HepG2 (cell line): ENCODE data around the gene ARHGAP12. TPM values are rescaled to one million over a fixed set of nuclear protein-coding genes. Genes with fewer than 3 reads are reported as not detected.

Source experiments
- ATAC-seq: fragments of 200-7000 bp; cut with Tn5 transposase; 3 replicates; pipeline ENCODE4 v1.9.1; 2020; ENCODE audit warnings: mild to moderate bottlenecking, moderate library complexity
- BruUV-seq: library from RNA; stranded (reverse); fragments of 400-500 nt; replicated peaks from 2 replicates; lab custom pipeline; 2021; lab: Mats Ljungman, UMichigan
- CTCF ChIA-PET: fragments of 300-600 bp; formaldehyde crosslinking; extraction: SDS; loops from one replicate; lab custom pipeline; 2021; ENCODE audit warnings: low total read pairs, inconsistent platforms, low intra/inter-chr PET ratio; lab: Yijun Ruan, JAX
- POLR2A ChIA-PET: fragments of 350-600 bp; sonication (Branson Sonifier 250); formaldehyde crosslinking; loops from one replicate; lab custom pipeline; 2020; ENCODE audit warnings: antibody characterized with exemption, inconsistent platforms; lab: Yijun Ruan, JAX
- DNase-seq: peaks from one replicate; pipeline ENCODE4 v3.0.0-alpha.2; 2015; ENCODE audit warnings: low spot score
- FAIRE-seq: peaks from 3 replicates; lab custom pipeline; 2011; peaks lifted over from hg19 to GRCh38; lab: Jason Lieb, UNC
- H2AFZ ChIP-seq: one replicate; pipeline ENCODE4 v1.6.1; 2011; ENCODE audit warnings: low read length, inconsistent platforms
- H3K27ac ChIP-seq: fragments of 300-600 bp; 3 replicates; pipeline ENCODE4 v1.8.0; 2011; ENCODE audit warnings: mixed run types, mild to moderate bottlenecking, mixed read lengths, low read length, inconsistent platforms; ENCODE audit not compliant: insufficient read depth; ENCODE audit errors: extremely low read length
- H3K27me3 ChIP-seq, 2 experiments: fragments of 200-600 bp in 1 of 2; 2 replicates in 1 of 2; 3 replicates in 1 of 2; pipeline versions ENCODE4 v1.6.0 to v1.8.0; 2011; ENCODE audit warnings: low read length in 2 of 2, mild to moderate bottlenecking in 2 of 2, moderate library complexity in 2 of 2, inconsistent platforms in 1 of 2; ENCODE audit not compliant: insufficient read depth in 2 of 2, control insufficient read depth in 1 of 2
- H3K36me3 ChIP-seq, 2 experiments: fragments of 200-600 bp in 1 of 2; replicated peaks in 1 of 2; 2 replicates in 1 of 2; 3 replicates in 1 of 2; pipeline versions ENCODE4 v1.5.1 to v1.8.0; 2011; ENCODE audit warnings: low read length in 2 of 2, inconsistent platforms in 1 of 2; ENCODE audit not compliant: insufficient read depth in 2 of 2, control insufficient read depth in 1 of 2
- H3K4me1 ChIP-seq: 2 replicates; pipeline ENCODE4 v1.5.1; 2012; ENCODE audit warnings: low read length, inconsistent platforms; ENCODE audit not compliant: insufficient read depth
- H3K4me2 ChIP-seq: 2 replicates; pipeline ENCODE4 v1.6.0; 2011; ENCODE audit warnings: low read depth, low read length, inconsistent platforms
- H3K4me3 ChIP-seq, 3 experiments: fragments of 200-600 bp in 1 of 3; sonication (generic), shearing (Covaris generic) in 1 of 3; replicated peaks in 1 of 3; 2 replicates each; pipeline ENCODE4 v1.5.1; 2011 to 2016; ENCODE audit warnings: low read length in 3 of 3, inconsistent platforms in 2 of 3, low read depth in 2 of 3, mild to moderate bottlenecking in 2 of 3, control low read depth in 1 of 3, mixed read lengths in 1 of 3; ENCODE audit not compliant: insufficient read depth in 1 of 3
- H3K79me2 ChIP-seq: one replicate; pipeline ENCODE4 v1.6.1; 2011; ENCODE audit warnings: low read length, inconsistent platforms; ENCODE audit not compliant: insufficient read depth
- H3K9ac ChIP-seq: 2 replicates; pipeline ENCODE4 v1.6.0; 2011; ENCODE audit warnings: mild to moderate bottlenecking, low read depth, low read length, inconsistent platforms; ENCODE audit not compliant: insufficient read depth
- H3K9me3 ChIP-seq: 2 replicates; pipeline ENCODE4 v1.5.1; 2012; ENCODE audit warnings: mild to moderate bottlenecking, low read length
- H4K20me1 ChIP-seq: 2 replicates; pipeline ENCODE4 v1.6.0; 2011; ENCODE audit warnings: inconsistent platforms, mild to moderate bottlenecking, low read length, moderate library complexity; ENCODE audit not compliant: insufficient read depth
- MNT ChIP-seq: fragments of 450-650 bp; IDR thresholded peaks from 2 replicates; pipeline ENCODE4 v1.6.1; 2016
- MYPOP ChIP-seq: sonication (generic); formaldehyde crosslinking; IDR thresholded peaks from 2 replicates; pipeline ENCODE4 v1.8.1; 2023; ENCODE audit warnings: mild to moderate bottlenecking, moderate library complexity, missing genetic modification reagents
- NFATC3 ChIP-seq: sonication (generic); formaldehyde crosslinking; IDR thresholded peaks from 2 replicates; pipeline ENCODE4 v1.5.1; 2020; ENCODE audit warnings: mild to moderate bottlenecking, missing genetic modification reagents
- RBFOX2 ChIP-seq: fragments of 200-400 bp; formaldehyde crosslinking; IDR thresholded peaks from 2 replicates; pipeline ENCODE4 v1.6.1; 2017; ENCODE audit warnings: low read depth, mild to moderate bottlenecking, low read length
- RFX3 ChIP-seq: IDR thresholded peaks from 2 replicates; pipeline ENCODE4 v1.6.1; 2016; ENCODE audit warnings: missing biosample characterization, missing genetic modification reagents
- ZNF414 ChIP-seq: sonication (generic); formaldehyde crosslinking; IDR thresholded peaks from 2 replicates; pipeline ENCODE4 v1.5.0; 2020; ENCODE audit warnings: missing genetic modification reagents
- ZNF672 ChIP-seq: sonication (generic); formaldehyde crosslinking; IDR thresholded peaks from 2 replicates; pipeline ENCODE4 v1.8.1; 2022; ENCODE audit warnings: missing genetic modification reagents
- WGBS: methylation state at CpG from one replicate; pipeline ENCODE4 v1.1.6; 2017; ENCODE audit warnings: low lambda C conversion rate; 5-methylcytosine and 5-hydroxymethylcytosine counted together
- in situ Hi-C: cut with HindIII; loops from 2 replicates; pipeline ENCODE4 v1.10.0; 2017; ENCODE audit warnings: low pct_unique_long_range_greater_than_20kb; ENCODE audit not compliant: extremely low pct_ligation_motif_present
- intact Hi-C: fragments of 100-400 bp; cut with micrococcal nuclease; formaldehyde crosslinking; loops from one replicate; pipeline ENCODE4 v1.10.0; 2022; ENCODE audit not compliant: unreplicated experiment
- polyA plus RNA-seq, 8 experiments: library from polyadenylated mRNA; depleted of rRNA in 3 of 8; stranded (reverse) in 7 of 8; unstranded in 1 of 8; fragments of >200 nt; fragmentation: Illumina TruSeq in 4 of 8; extraction: Trizol in 4 of 8; gene quantifications; 2 replicates each; pipeline versions ENCODE4 v1.2.1 to v1.2.3, GENCODE V29; 2011 to 2016; ENCODE audit warnings: low read depth in 4 of 8, missing spikeins in 1 of 8, mixed read lengths in 1 of 8; ENCODE audit not compliant: insufficient read depth in 1 of 8
- total RNA-seq, 5 experiments: library from RNA; depleted of rRNA; stranded (reverse); fragments of >200 nt; fragmentation: Illumina TruSeq; extraction: Trizol; gene quantifications; 2 replicates each; pipeline ENCODE4 v1.2.3, GENCODE V29; 2016; ENCODE audit warnings: low read depth in 1 of 5

Gene ARHGAP12
- total and polyA plus RNA-seq, 2 of the 13 experiments (the other 11 are each of a cell fraction or from before 2014, with no cell fraction given): 25.0 to 54.6 TPM

DNA sequence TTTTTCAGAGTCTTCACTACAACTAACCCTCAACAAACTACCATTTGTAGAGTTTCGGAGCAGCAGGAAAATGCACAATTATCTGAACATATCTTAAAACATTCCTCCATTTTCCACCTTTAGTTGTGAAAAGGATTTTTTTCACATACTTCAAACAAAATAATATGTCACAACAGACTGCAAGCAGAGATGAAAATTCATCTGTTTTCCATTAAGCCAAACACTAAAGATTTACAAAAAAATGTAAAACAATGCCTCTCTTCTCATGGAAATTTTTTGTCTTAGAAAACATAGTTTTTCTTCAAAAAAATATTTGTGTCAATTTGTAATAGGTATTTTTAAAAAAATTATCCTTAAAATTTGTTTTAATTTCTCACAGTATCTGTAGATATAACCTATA lies 98.9 kb downstream of the ARHGAP12 start:
- no TSS peak for BruUV-seq
- H3K9me3 ChIP-seq: no peaks in the 10 kb centered on the region
- in situ Hi-C loops: loop anchor here (25.0 kb wide), 1 partner anchor 383 kb away; no protein-coding TSS in a partner anchor
- no peak for ATAC-seq
- no peak overlapping the region for H2AFZ ChIP-seq
- WGBS: 100% methylated on average over 1 of the region's 1 CpG
- H3K27ac ChIP-seq: no peak overlapping the region
- intact Hi-C loops: no loop called here
- no peak for DNase-seq
- TF ChIP-seq NFATC3 (CRISPR knock-in tag): no peak
- no peak for TF ChIP-seq MNT
- no peak for TF ChIP-seq RBFOX2
- TF ChIP-seq MYPOP (CRISPR knock-in tag): no peak
- no peak for TF ChIP-seq ZNF672
- TF ChIP-seq RFX3: no peak
- TF ChIP-seq ZNF414: no peak
- H3K27me3 ChIP-seq: no peaks in the 10 kb centered on the region
- no peak overlapping the region for H3K9ac ChIP-seq
- FAIRE-seq: no peak
- peaks cover 4 to 15% of the 10 kb centered on the region in 2 experiments; a peak in 4 of 5 replicates for H3K36me3 ChIP-seq
- no peak overlapping the region for H3K4me3 ChIP-seq
- ChIA-PET POLR2A (no interaction called here), CTCF (no interaction called here)
- peaks cover 2% of the 10 kb centered on the region for H3K79me2 ChIP-seq
- no peaks in the 10 kb centered on the region for H3K4me1 ChIP-seq
- H3K4me2 ChIP-seq: no peak overlapping the region
- no peaks in the 10 kb centered on the region for H4K20me1 ChIP-seq
